WTC11 (cell line): ENCODE data around the gene SH3RF2. TPM values are rescaled to one million over a fixed set of nuclear protein-coding genes. Genes with fewer than 3 reads are reported as not detected.

Experiments used
- ATAC-seq: fragments of 200-7000 bp; cut with Tn5 transposase; 2 replicates; pipeline ENCODE4 v1.10.0; 2021; ENCODE audit warnings: mild to moderate bottlenecking, moderate library complexity
- CTCF ChIA-PET: fragments of 300-600 bp; sonication (Branson Sonifier 250); formaldehyde crosslinking; loops from one replicate; lab custom pipeline; 2021; ENCODE audit warnings: antibody characterized with exemption; lab: Charles Lee
- POLR2A ChIA-PET: fragments of 350-600 bp; sonication (Branson Sonifier 250); formaldehyde crosslinking; loops from one replicate; lab custom pipeline; 2021; ENCODE audit warnings: antibody characterized with exemption; lab: Charles Lee
- DNase-seq: peaks from one replicate; pipeline ENCODE4 v3.0.0; 2021; ENCODE audit warnings: low spot score
- H3K27ac Mint-ChIP-seq: 2 replicates; pipeline ENCODE4 v1.8.0; 2021; ENCODE audit warnings: mixed read lengths
- H3K27me3 Mint-ChIP-seq: 2 replicates; pipeline ENCODE4 v1.8.0; 2021; ENCODE audit warnings: low read depth, mild to moderate bottlenecking, moderate library complexity, mixed read lengths
- H3K36me3 Mint-ChIP-seq: 2 replicates; pipeline ENCODE4 v1.8.0; 2021; ENCODE audit warnings: mixed read lengths
- H3K4me1 Mint-ChIP-seq: 2 replicates; pipeline ENCODE4 v1.8.0; 2022; ENCODE audit warnings: mixed read lengths
- H3K4me3 Mint-ChIP-seq: 2 replicates; pipeline ENCODE4 v1.8.0; 2021; ENCODE audit warnings: mild to moderate bottlenecking, moderate library complexity, mixed read lengths
- H3K9me3 Mint-ChIP-seq: 2 replicates; pipeline ENCODE4 v1.8.0; 2021; ENCODE audit warnings: mixed read lengths
- CREB1 ChIP-seq: sonication (generic); formaldehyde crosslinking; IDR thresholded peaks from 2 replicates; pipeline ENCODE4 v1.8.0; 2023; ENCODE audit warnings: mild to moderate bottlenecking, missing genetic modification reagents
- NR2C2 ChIP-seq: sonication (generic); formaldehyde crosslinking; IDR thresholded peaks from 2 replicates; pipeline ENCODE4 v1.8.0; 2022; ENCODE audit warnings: mild to moderate bottlenecking, missing genetic modification reagents
- ZNF219 ChIP-seq: sonication (generic); formaldehyde crosslinking; IDR thresholded peaks from 2 replicates; pipeline ENCODE4 v1.8.0; 2023; ENCODE audit warnings: missing genetic modification reagents, mild to moderate bottlenecking, borderline replicate concordance
- total RNA-seq: library from RNA; stranded (reverse); gene quantifications from 3 replicates; pipeline ENCODE4 v1.2.3, GENCODE V29; 2021
- TF ChIP-seq, protein P1 (sequence below): fragments of 250-450 bp; sonication (Bioruptor Pico); IDR thresholded peaks from 2 replicates; pipeline ENCODE4 v1.9.0; 2021; ENCODE audit warnings: mild to moderate bottlenecking, borderline replicate concordance
- TF ChIP-seq, protein P2 (sequence below): sonication (generic); formaldehyde crosslinking; IDR thresholded peaks from 2 replicates; pipeline ENCODE4 v1.8.0; 2022; ENCODE audit warnings: missing genetic modification reagents
- TF ChIP-seq, protein P3 (sequence below): fragments of 250-450 bp; sonication (Bioruptor Pico); IDR thresholded peaks from 2 replicates; pipeline ENCODE4 v1.9.0; 2021; ENCODE audit warnings: mild to moderate bottlenecking
- TF ChIP-seq, protein P4 (sequence below): sonication (generic); formaldehyde crosslinking; IDR thresholded peaks from 2 replicates; pipeline ENCODE4 v1.8.1; 2022; ENCODE audit warnings: low read depth, missing genetic modification reagents, borderline replicate concordance
- TF ChIP-seq, protein P5 (sequence below): sonication (generic); formaldehyde crosslinking; IDR thresholded peaks from 2 replicates; pipeline ENCODE4 v1.8.1; 2023; ENCODE audit warnings: mild to moderate bottlenecking, moderate library complexity, missing genetic modification reagents

The SH3RF2 gene
- total RNA-seq, 1 experiment from 2014 or later: 0.83 TPM

DNA sequence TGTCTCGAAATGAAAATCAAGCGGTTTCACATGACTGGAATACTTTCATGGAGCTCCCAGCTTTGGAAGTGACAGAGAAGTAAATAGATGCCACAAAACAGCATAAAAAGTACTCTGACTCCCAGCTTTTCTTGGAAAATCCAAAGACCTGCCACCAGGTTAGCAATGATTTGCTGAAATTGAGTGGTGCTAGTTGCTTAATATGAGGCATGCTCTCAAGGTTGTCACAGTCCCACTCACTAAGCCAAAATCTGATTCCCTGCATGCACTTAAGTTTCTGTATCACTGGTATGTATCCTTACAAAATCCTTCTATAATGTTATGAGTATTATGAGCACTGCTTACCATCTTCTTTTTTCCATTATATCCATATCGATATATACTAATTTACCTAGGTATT, 13.0 kb upstream of the SH3RF2 start (continued):
- TF ChIP-seq, protein P1, sequence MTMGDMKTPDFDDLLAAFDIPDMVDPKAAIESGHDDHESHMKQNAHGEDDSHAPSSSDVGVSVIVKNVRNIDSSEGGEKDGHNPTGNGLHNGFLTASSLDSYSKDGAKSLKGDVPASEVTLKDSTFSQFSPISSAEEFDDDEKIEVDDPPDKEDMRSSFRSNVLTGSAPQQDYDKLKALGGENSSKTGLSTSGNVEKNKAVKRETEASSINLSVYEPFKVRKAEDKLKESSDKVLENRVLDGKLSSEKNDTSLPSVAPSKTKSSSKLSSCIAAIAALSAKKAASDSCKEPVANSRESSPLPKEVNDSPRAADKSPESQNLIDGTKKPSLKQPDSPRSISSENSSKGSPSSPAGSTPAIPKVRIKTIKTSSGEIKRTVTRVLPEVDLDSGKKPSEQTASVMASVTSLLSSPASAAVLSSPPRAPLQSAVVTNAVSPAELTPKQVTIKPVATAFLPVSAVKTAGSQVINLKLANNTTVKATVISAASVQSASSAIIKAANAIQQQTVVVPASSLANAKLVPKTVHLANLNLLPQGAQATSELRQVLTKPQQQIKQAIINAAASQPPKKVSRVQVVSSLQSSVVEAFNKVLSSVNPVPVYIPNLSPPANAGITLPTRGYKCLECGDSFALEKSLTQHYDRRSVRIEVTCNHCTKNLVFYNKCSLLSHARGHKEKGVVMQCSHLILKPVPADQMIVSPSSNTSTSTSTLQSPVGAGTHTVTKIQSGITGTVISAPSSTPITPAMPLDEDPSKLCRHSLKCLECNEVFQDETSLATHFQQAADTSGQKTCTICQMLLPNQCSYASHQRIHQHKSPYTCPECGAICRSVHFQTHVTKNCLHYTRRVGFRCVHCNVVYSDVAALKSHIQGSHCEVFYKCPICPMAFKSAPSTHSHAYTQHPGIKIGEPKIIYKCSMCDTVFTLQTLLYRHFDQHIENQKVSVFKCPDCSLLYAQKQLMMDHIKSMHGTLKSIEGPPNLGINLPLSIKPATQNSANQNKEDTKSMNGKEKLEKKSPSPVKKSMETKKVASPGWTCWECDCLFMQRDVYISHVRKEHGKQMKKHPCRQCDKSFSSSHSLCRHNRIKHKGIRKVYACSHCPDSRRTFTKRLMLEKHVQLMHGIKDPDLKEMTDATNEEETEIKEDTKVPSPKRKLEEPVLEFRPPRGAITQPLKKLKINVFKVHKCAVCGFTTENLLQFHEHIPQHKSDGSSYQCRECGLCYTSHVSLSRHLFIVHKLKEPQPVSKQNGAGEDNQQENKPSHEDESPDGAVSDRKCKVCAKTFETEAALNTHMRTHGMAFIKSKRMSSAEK: no peak

DNA sequence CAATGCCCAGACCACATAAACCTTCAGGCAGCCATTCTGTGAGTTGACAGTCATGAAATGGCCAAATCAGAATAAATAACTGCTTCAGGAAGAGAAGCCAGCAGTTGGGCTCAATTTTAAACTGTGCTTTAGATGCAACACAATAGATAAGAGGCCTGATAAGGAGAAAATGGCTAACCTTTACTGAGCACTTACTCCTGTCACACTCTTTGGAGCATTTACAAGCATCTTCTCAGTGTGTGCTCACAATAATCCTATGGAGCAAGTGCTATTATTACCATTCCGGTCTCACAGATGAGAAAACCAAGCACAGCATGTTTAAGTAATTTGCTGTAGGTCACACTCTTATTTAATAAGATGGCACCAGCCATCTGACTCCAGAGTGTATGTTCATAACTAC, 11.5 kb upstream of the SH3RF2 start:
- Mint-ChIP-seq H3K36me3 (no peaks in the 10 kb centered on the region), H3K4me3 (no peak overlapping the region)
- TF ChIP-seq, protein P2, sequence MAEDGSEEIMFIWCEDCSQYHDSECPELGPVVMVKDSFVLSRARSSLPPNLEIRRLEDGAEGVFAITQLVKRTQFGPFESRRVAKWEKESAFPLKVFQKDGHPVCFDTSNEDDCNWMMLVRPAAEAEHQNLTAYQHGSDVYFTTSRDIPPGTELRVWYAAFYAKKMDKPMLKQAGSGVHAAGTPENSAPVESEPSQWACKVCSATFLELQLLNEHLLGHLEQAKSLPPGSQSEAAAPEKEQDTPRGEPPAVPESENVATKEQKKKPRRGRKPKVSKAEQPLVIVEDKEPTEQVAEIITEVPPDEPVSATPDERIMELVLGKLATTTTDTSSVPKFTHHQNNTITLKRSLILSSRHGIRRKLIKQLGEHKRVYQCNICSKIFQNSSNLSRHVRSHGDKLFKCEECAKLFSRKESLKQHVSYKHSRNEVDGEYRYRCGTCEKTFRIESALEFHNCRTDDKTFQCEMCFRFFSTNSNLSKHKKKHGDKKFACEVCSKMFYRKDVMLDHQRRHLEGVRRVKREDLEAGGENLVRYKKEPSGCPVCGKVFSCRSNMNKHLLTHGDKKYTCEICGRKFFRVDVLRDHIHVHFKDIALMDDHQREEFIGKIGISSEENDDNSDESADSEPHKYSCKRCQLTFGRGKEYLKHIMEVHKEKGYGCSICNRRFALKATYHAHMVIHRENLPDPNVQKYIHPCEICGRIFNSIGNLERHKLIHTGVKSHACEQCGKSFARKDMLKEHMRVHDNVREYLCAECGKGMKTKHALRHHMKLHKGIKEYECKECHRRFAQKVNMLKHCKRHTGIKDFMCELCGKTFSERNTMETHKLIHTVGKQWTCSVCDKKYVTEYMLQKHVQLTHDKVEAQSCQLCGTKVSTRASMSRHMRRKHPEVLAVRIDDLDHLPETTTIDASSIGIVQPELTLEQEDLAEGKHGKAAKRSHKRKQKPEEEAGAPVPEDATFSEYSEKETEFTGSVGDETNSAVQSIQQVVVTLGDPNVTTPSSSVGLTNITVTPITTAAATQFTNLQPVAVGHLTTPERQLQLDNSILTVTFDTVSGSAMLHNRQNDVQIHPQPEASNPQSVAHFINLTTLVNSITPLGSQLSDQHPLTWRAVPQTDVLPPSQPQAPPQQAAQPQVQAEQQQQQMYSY: no peak
- TF ChIP-seq, protein P3, sequence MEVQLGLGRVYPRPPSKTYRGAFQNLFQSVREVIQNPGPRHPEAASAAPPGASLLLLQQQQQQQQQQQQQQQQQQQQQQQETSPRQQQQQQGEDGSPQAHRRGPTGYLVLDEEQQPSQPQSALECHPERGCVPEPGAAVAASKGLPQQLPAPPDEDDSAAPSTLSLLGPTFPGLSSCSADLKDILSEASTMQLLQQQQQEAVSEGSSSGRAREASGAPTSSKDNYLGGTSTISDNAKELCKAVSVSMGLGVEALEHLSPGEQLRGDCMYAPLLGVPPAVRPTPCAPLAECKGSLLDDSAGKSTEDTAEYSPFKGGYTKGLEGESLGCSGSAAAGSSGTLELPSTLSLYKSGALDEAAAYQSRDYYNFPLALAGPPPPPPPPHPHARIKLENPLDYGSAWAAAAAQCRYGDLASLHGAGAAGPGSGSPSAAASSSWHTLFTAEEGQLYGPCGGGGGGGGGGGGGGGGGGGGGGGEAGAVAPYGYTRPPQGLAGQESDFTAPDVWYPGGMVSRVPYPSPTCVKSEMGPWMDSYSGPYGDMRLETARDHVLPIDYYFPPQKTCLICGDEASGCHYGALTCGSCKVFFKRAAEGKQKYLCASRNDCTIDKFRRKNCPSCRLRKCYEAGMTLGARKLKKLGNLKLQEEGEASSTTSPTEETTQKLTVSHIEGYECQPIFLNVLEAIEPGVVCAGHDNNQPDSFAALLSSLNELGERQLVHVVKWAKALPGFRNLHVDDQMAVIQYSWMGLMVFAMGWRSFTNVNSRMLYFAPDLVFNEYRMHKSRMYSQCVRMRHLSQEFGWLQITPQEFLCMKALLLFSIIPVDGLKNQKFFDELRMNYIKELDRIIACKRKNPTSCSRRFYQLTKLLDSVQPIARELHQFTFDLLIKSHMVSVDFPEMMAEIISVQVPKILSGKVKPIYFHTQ (CRISPR knock-in tag): no peak
- TF ChIP-seq NR2C2 (CRISPR knock-in tag): no peak
- TF ChIP-seq, protein P4, sequence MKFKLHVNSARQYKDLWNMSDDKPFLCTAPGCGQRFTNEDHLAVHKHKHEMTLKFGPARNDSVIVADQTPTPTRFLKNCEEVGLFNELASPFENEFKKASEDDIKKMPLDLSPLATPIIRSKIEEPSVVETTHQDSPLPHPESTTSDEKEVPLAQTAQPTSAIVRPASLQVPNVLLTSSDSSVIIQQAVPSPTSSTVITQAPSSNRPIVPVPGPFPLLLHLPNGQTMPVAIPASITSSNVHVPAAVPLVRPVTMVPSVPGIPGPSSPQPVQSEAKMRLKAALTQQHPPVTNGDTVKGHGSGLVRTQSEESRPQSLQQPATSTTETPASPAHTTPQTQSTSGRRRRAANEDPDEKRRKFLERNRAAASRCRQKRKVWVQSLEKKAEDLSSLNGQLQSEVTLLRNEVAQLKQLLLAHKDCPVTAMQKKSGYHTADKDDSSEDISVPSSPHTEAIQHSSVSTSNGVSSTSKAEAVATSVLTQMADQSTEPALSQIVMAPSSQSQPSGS (CRISPR knock-in tag): no peak
- TF ChIP-seq, all 79 proteins: peak for 0
- Mint-ChIP-seq H3K27ac (no peak overlapping the region), H3K9me3 (peaks cover 6% of the 10 kb centered on the region), H3K27me3 (no peaks in the 10 kb centered on the region), H3K4me1 (peaks cover 6% of the 10 kb centered on the region)
- ChIA-PET POLR2A (no interaction called here), CTCF (interaction anchor here (0.6 kb wide), 1 partner anchor 18 kb away, joined by 3 read pairs; no protein-coding TSS in a partner anchor)
- DNase-seq: no peak
- ATAC-seq: no peak

DNA sequence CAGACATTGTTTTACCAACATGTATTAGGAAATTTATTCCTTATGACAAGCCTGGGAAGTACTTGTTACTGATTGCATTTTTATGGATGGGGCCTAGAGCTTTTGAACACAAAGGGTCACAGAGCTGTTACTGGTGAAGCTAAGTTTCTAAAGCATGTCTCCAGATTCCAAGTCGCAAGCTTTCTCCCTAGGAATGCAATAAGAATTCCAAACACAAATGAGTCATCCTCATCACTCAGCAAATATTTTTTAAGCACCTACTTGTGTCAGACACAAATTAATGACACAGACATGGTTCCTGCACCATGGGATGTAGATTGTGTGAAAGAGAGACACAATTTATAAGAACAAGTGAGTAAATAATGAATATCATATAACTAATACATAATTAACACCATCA, 11.0 kb upstream of the SH3RF2 start:
- H3K36me3 Mint-ChIP-seq: no peaks in the 10 kb centered on the region
- no peak overlapping the region for H3K27ac Mint-ChIP-seq
- CTCF ChIA-PET: interaction anchor here (0.6 kb wide), 1 partner anchor 18 kb away, joined by 3 read pairs; no protein-coding TSS in a partner anchor
- H3K9me3 Mint-ChIP-seq: peaks cover 6% of the 10 kb centered on the region
- POLR2A ChIA-PET: no interaction called here
- peaks cover 3% of the 10 kb centered on the region; the same call in 1 of the 2 replicates for H3K4me1 Mint-ChIP-seq
- H3K27me3 Mint-ChIP-seq: no peaks in the 10 kb centered on the region
- DNase-seq (no peak), ATAC-seq (peak; percentile 43; the same call in 1 of the 2 replicates)
- no peak overlapping the region for H3K4me3 Mint-ChIP-seq
- no peak for TF ChIP-seq CREB1 (CRISPR knock-in tag)

DNA sequence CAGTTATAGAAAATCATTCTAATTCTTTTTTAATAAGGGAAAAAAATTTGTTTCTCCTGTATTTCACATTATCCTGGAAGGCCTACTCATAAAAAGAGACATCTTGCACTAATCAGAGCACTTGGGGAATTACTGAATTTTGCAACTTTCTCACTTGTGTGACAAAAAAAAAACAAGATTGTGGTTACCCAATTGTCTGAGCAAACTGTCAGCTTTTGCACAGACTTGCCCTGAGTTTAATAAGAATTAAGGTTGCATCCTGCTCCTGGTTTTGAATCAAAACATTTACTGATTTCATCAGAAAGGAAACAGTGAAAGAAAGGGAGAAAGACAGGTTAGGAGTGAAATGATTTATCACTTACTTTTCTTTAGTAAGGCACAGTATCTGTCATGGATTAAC, 10.6 kb upstream of the SH3RF2 start:
- TF ChIP-seq ZNF219 (CRISPR knock-in tag): no peak
- TF ChIP-seq, protein P5, sequence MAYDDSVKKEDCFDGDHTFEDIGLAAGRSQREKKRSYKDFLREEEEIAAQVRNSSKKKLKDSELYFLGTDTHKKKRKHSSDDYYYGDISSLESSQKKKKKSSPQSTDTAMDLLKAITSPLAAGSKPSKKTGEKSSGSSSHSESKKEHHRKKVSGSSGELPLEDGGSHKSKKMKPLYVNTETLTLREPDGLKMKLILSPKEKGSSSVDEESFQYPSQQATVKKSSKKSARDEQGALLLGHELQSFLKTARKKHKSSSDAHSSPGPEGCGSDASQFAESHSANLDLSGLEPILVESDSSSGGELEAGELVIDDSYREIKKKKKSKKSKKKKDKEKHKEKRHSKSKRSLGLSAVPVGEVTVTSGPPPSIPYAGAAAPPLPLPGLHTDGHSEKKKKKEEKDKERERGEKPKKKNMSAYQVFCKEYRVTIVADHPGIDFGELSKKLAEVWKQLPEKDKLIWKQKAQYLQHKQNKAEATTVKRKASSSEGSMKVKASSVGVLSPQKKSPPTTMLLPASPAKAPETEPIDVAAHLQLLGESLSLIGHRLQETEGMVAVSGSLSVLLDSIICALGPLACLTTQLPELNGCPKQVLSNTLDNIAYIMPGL (CRISPR knock-in tag): no peak
- POLR2A ChIA-PET: no interaction called here
- no peak overlapping the region for H3K27ac Mint-ChIP-seq

More for the DNA sequence above, 10.6 kb upstream of the SH3RF2 start:
- Mint-ChIP-seq H3K9me3 (peaks cover 2% of the 10 kb centered on the region; the same call in 1 of the 2 replicates), H3K36me3 (no peaks in the 10 kb centered on the region), H3K4me1 (peaks cover 3% of the 10 kb centered on the region; the same call in 1 of the 2 replicates), H3K4me3 (no peak overlapping the region), H3K27me3 (no peaks in the 10 kb centered on the region)
- no peak for DNase-seq
- CTCF ChIA-PET: no interaction called here
- ATAC-seq: no peak
